Measurements from ENCODE around the gene SLC23A1. TPM values are rescaled to one million over a fixed set of nuclear protein-coding genes. Genes with fewer than 3 reads are reported as not detected.

The SLC23A1 gene
- total and polyA plus RNA-seq, 7 donors = 0.03 TPM; not detected in 6

DNA sequence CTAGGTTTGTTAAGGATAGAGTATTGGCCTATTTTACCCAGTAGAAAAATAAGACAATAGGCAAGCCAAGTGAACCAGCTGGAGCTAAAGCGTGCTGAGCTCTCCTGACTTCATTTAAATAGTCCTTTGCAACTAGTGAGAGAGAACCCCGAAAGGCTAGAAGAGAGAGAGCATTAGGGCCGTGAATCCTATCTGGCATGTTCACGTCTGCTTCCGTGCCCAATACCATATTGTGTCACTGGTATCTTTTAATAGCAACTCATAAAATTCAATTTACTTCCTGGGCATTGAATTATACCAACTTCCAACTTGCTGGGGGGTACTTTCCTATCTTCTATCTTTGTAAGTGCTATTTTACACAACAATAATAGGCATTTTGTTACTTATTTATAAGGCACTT, 42.4 kb upstream of the SLC23A1 start:
- WGBS, 3 donors = 32 to 53% (median 34%) methylated on average over 5 of the region's 5 CpGs
- no peak for DNase-seq
- TF ChIP-seq CTCF (IDR thresholded peaks at IDR 0.05) = no peak
- no peak overlapping the region for H3K4me3 ChIP-seq
- H3K9me3 ChIP-seq = no peaks in the 10 kb centered on the region
- ATAC-seq = peak in 3 of 4 donors; percentile 26 to 72 (median 62)
- intact Hi-C loops (cut with DNase I) = no loop called here
- peaks cover 4 to 77% of the 10 kb centered on the region in 2 donors for H3K36me3 ChIP-seq (ENCODE audit: insufficient read depth in 1 of 2, low read depth in 1 of 2)
- H3K4me1 ChIP-seq = peaks cover 13% of the 10 kb centered on the region
- peak overlapping the region; percentile 63 for H3K27ac ChIP-seq
- no peaks in the 10 kb centered on the region for H3K27me3 ChIP-seq (ENCODE audit: insufficient read depth in 3 of 3, low read length in 2 of 3)

- H3K27me3 ChIP-seq (ENCODE audit: insufficient read depth in 3 of 3, low read length in 2 of 3) = no peaks in the 10 kb centered on the region
- no peak overlapping the region for H3K4me3 ChIP-seq
- intact Hi-C loops (cut with DNase I) = loop anchor here (1.0 to 5.0 kb wide), 3 partner anchors 92 to 140 kb away; partner anchors contain the start of gene UBE2D2 (in 1 of the 2)
- H3K4me1 ChIP-seq = peaks cover 38% of the 10 kb centered on the region
- H3K9me3 ChIP-seq = no peaks in the 10 kb centered on the region
- DNase-seq (no peak), ATAC-seq (peak; percentile 55 to 65 (median 62))
- no peak overlapping the region for H3K27ac ChIP-seq
- TF ChIP-seq CTCF (IDR thresholded peaks at IDR 0.05) = peak; percentile 83
- H3K36me3 ChIP-seq (ENCODE audit: insufficient read depth in 1 of 2, low read depth in 1 of 2) = peaks cover 0 to 49% of the 10 kb centered on the region in 2 donors
- WGBS, 3 donors = 31 to 44% (median 44%) methylated on average over 4 to 5 of the region's 5 CpGs
These were observed 39.3 kb upstream of the SLC23A1 start for GRCh38 chr5:139422307-139422893.

DNA sequence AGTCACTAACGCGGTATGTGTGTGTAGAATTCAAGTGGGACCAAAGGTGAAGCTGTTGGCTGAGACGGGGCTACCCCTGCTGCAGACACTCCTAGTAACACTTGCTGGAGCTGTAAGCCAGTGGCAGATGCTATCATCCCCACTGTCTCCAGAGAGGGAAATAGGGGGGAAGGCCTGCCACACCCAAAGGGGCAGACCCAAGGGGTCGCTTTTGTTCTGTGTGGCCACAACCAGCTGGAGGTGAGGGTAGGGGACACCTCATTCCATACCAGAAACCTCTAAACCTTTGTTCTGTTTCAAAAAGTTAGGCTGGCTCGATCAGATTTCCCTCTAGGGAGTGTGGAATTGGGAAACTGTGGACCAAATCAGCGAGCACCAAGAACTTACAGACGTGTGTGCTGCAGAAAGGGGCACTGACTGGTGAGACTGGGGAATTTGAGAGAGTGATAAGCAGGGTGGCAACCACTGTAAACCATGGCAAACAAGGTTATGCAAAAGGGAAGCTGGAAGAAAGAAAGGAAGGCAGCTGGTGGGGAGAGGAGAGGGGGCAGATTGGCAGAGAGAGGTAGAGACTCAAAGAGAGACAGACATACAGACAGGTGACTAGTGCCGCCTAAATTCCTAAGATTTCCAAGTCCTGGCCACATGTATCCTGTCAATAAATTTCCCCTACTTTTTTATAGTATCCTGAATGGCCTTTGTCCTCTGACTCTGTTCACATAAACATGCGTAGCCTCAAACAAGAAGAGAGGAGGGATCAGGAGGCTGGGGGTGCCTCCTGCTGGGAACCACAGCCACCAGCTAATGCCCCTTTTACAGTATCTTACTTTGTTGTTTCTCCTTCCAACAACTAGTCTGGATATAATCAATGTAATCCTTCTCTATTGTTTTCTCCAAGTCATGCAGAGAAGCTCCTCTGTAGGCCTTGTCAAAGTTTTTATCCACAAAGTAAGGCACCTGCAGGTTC, 36.4 kb upstream of the SLC23A1 start:
- intact Hi-C loops (cut with DNase I) = loop anchor here in 1 of 2 donors (5.0 to 10.0 kb wide), 2 partner anchors 143 to 345 kb away; partner anchors contain the start of gene UBE2D2
- Histone ChIP-seq H3K9me3 (no peaks in the 10 kb centered on the region), H3K36me3 (ENCODE audit: insufficient read depth in 1 of 2, low read depth in 1 of 2) (peaks cover 0 to 24% of the 10 kb centered on the region in 2 donors), H3K4me1 (peaks cover 52% of the 10 kb centered on the region), H3K27ac (peak overlapping the region; percentile 85), H3K27me3 (ENCODE audit: insufficient read depth in 3 of 3, low read length in 2 of 3) (no peaks in the 10 kb centered on the region), H3K4me3 (no peak overlapping the region)
- DNase-seq (no peak), ATAC-seq (no peak)
- WGBS, 3 donors = 49 to 61% (median 56%) methylated on average over 9 of the region's 9 CpGs
- no peak for TF ChIP-seq CTCF (IDR thresholded peaks at IDR 0.05)

DNA sequence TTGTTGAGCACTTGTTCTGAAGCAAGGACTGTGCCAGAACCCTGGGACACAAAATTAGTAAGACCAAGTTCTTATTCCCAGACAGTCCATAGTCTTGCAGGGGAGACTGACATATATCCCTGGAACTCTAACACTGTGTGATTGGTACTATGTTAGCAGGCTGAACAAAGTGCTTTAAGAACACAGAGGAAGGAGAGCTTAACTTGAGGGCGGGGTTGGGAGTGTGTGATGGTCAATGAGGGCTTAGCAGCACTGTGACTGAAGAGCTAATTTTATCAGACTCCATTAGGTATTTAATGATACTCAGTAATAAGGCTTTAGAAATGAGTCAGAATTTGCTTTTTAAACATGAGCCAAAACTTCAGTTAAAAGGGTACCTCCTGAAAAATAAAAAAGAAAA, 35.7 kb upstream of the SLC23A1 start:
- Histone ChIP-seq H3K4me1 (peaks cover 58% of the 10 kb centered on the region), H3K9me3 (no peaks in the 10 kb centered on the region), H3K4me3 (no peak overlapping the region), H3K27me3 (ENCODE audit: insufficient read depth in 3 of 3, low read length in 2 of 3) (no peaks in the 10 kb centered on the region), H3K36me3 (ENCODE audit: insufficient read depth in 1 of 2, low read depth in 1 of 2) (peaks cover 0 to 17% of the 10 kb centered on the region in 2 donors), H3K27ac (peak overlapping the region; percentile 85)
- 15 to 38% (median 23%) methylated on average over 1 of the region's 1 CpG for WGBS, 3 donors
- ATAC-seq (peak in 3 of 4 donors; percentile 52 to 68 (median 52)), DNase-seq (no peak)
- no peak for TF ChIP-seq CTCF (IDR thresholded peaks at IDR 0.05)
- intact Hi-C loops (cut with DNase I) = loop anchor here in 1 of 2 donors (10.0 kb wide), 1 partner anchor 346 kb away; no protein-coding TSS in a partner anchor

Data from psoas muscle (tissue), 8 donors.